Activated CD8-positive, alpha-beta T cell treated with anti-CD3 and anti-CD28 coated beads for 36 hours (primary cell): ENCODE results near the gene ELP2. TPM values are rescaled to one million over a fixed set of nuclear protein-coding genes. Genes with fewer than 3 reads are reported as not detected.

ENCODE experiments used
- ATAC-seq: fragments of 200-7000 bp; cut with Tn5 transposase; one replicate; pipeline ENCODE4 v1.10.0; 2021; ENCODE audit warnings: mild to moderate bottlenecking, moderate library complexity
- CTCF ChIA-PET: fragments of 350-600 bp; sonication (Branson Sonifier 250); formaldehyde crosslinking; loops from one replicate; lab custom pipeline; 2021; ENCODE audit warnings: antibody characterized with exemption; lab: Charles Lee
- POLR2A ChIA-PET: fragments of 350-600 bp; sonication (Branson Sonifier 250); formaldehyde crosslinking; loops from one replicate; lab custom pipeline; 2021; ENCODE audit warnings: antibody characterized with exemption; lab: Charles Lee
- DNase-seq: peaks from one replicate; pipeline ENCODE4 v3.0.0-alpha.2; 2020
- H3K27ac Mint-ChIP-seq: one replicate; pipeline ENCODE4 v1.8.0; 2021; ENCODE audit warnings: mild to moderate bottlenecking, mixed read lengths
- H3K27me3 Mint-ChIP-seq: one replicate; pipeline ENCODE4 v1.8.0; 2021; ENCODE audit warnings: mixed read lengths
- H3K36me3 Mint-ChIP-seq: one replicate; pipeline ENCODE4 v1.8.0; 2021; ENCODE audit warnings: low read depth, mixed read lengths
- H3K4me1 Mint-ChIP-seq: one replicate; pipeline ENCODE4 v1.8.0; 2021; ENCODE audit warnings: low read depth, mixed read lengths
- H3K4me3 Mint-ChIP-seq: one replicate; pipeline ENCODE4 v1.8.0; 2021; ENCODE audit warnings: mild to moderate bottlenecking, moderate library complexity, mixed read lengths
- H3K9me3 Mint-ChIP-seq: one replicate; pipeline ENCODE4 v1.8.0; 2021; ENCODE audit warnings: mixed read lengths
- CTCF ChIP-seq: fragments of 200-600 bp; IDR thresholded peaks from one replicate; pipeline ENCODE4 v1.8.0; 2022; ENCODE audit warnings: antibody characterized with exemption, mild to moderate bottlenecking
- intact Hi-C: fragments of 100-400 bp; cut with micrococcal nuclease; formaldehyde crosslinking; loops from one replicate; pipeline ENCODE4 v1.10.0; 2022
- total RNA-seq, 2 experiments: library from RNA; stranded (reverse); gene quantifications; one replicate each; pipeline ENCODE4 v1.2.3, GENCODE V29; 2021

ELP2 gene
- total RNA-seq, 2 experiments from 2014 or later, result 98.8 to 105 TPM

GRCh38 chr18:36132756-36133155 is 3.1 kb downstream of the ELP2 start:
- peaks cover 43% of the 10 kb centered on the region for H3K4me1 Mint-ChIP-seq
- peak overlapping the region; percentile 49 for H3K4me3 Mint-ChIP-seq

GRCh38 chr18:36135264-36135663 is 5.6 kb downstream of the ELP2 start:
- no peak for DNase-seq
- ChIA-PET CTCF (no interaction called here), POLR2A (no interaction called here)
- Mint-ChIP-seq H3K27ac (no peak overlapping the region), H3K36me3 (peaks cover 39% of the 10 kb centered on the region), H3K27me3 (no peaks in the 10 kb centered on the region), H3K9me3 (no peaks in the 10 kb centered on the region), H3K4me3 (no peak overlapping the region), H3K4me1 (peaks cover 38% of the 10 kb centered on the region)
- intact Hi-C loops, result no loop called here
- ATAC-seq, result no peak
- no peak for TF ChIP-seq CTCF

More at GRCh38 chr18:36132756-36133155, 3.1 kb downstream of the ELP2 start:
- no peak for TF ChIP-seq CTCF
- intact Hi-C loops, result no loop called here
- Mint-ChIP-seq H3K36me3 (peaks cover 28% of the 10 kb centered on the region), H3K9me3 (no peaks in the 10 kb centered on the region), H3K27me3 (no peaks in the 10 kb centered on the region), H3K27ac (peak overlapping the region; percentile 40)
- ATAC-seq (no peak), DNase-seq (no peak)
- ChIA-PET POLR2A (interaction anchor here (1.1 kb wide), 1 partner anchor 17 kb away, joined by 5 read pairs; no protein-coding TSS in a partner anchor), CTCF (no interaction called here)

- no peaks in the 10 kb centered on the region for H3K27me3 Mint-ChIP-seq
- intact Hi-C loops, result no loop called here
- no peak overlapping the region for H3K27ac Mint-ChIP-seq
- H3K36me3 Mint-ChIP-seq, result peaks cover 44% of the 10 kb centered on the region
- POLR2A ChIA-PET, result interaction anchor here (1.0 to 3.3 kb wide), 2 partner anchors 9 to 18 kb away, joined by 3 to 21 read pairs; partner anchors contain the start of genes ELP2 and SLC39A6
- H3K9me3 Mint-ChIP-seq, result no peaks in the 10 kb centered on the region
- CTCF ChIA-PET, result interaction anchor here (0.8 to 1.6 kb wide), 2 partner anchors 9 to 21 kb away, joined by 3 read pairs; no protein-coding TSS in a partner anchor
- no peak for DNase-seq
- TF ChIP-seq CTCF, result no peak
- H3K4me3 Mint-ChIP-seq, result no peak overlapping the region
- peaks cover 17% of the 10 kb centered on the region for H3K4me1 Mint-ChIP-seq
- ATAC-seq, result no peak
Measured at GRCh38 chr18:36139245-36139644, 9.5 kb downstream of the ELP2 start.

DNA sequence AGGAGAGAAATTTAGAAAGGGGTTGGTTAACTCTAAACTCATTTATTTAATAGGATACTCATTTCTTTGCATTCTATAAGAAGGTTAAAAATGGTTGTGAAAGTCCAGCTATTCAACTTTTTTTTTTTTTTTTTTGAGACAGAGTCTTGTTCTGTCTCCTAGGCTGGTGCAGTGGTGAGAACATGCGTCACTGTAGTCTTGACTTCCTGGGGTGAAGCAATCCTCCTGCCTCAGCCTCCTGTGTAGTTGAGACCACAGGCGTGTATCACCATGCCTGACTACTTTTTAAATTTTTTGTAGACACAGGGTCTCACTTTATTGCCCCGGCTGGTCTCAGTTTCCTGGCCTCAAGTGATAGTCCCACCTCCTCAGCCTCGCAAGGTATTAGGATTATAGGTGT is 11.9 kb downstream of the ELP2 start:
- DNase-seq (no peak), ATAC-seq (no peak)
- no peak for TF ChIP-seq CTCF
- POLR2A ChIA-PET, result interaction anchor here (3.3 kb wide), 1 partner anchor 12 kb away, joined by 21 read pairs; the partner anchor contains the start of genes ELP2 and SLC39A6
- H3K27ac Mint-ChIP-seq, result no peak overlapping the region
- peaks cover 10% of the 10 kb centered on the region for H3K4me1 Mint-ChIP-seq
- H3K4me3 Mint-ChIP-seq, result no peak overlapping the region
- intact Hi-C loops, result no loop called here
- no peaks in the 10 kb centered on the region for H3K9me3 Mint-ChIP-seq
- H3K36me3 Mint-ChIP-seq, result peaks cover 54% of the 10 kb centered on the region
- CTCF ChIA-PET, result no interaction called here
- H3K27me3 Mint-ChIP-seq, result no peaks in the 10 kb centered on the region

- no peaks in the 10 kb centered on the region for H3K27me3 Mint-ChIP-seq
- H3K4me1 Mint-ChIP-seq, result peaks cover 5% of the 10 kb centered on the region
- H3K36me3 Mint-ChIP-seq, result peaks cover 50% of the 10 kb centered on the region
- no peaks in the 10 kb centered on the region for H3K9me3 Mint-ChIP-seq
- CTCF ChIA-PET, result interaction anchor here (1.2 kb wide), 1 partner anchor 47 kb away, joined by 5 read pairs; no protein-coding TSS in a partner anchor
- POLR2A ChIA-PET, result no interaction called here
- H3K4me3 Mint-ChIP-seq, result no peak overlapping the region
- no peak for TF ChIP-seq CTCF
- no peak overlapping the region for H3K27ac Mint-ChIP-seq
- intact Hi-C loops, result no loop called here
- DNase-seq, result no peak
- no peak for ATAC-seq
Measured at GRCh38 chr18:36142751-36143150, 13.1 kb downstream of the ELP2 start.
